Measurements from ENCODE around the gene RASA3. TPM values are rescaled to one million over a fixed set of nuclear protein-coding genes. Genes with fewer than 3 reads are reported as not detected.

Gene RASA3
- total RNA-seq, 1 donor from 2014 or later = 2.6 TPM

- FAIRE-seq = no peak
- TF ChIP-seq, protein P1, sequence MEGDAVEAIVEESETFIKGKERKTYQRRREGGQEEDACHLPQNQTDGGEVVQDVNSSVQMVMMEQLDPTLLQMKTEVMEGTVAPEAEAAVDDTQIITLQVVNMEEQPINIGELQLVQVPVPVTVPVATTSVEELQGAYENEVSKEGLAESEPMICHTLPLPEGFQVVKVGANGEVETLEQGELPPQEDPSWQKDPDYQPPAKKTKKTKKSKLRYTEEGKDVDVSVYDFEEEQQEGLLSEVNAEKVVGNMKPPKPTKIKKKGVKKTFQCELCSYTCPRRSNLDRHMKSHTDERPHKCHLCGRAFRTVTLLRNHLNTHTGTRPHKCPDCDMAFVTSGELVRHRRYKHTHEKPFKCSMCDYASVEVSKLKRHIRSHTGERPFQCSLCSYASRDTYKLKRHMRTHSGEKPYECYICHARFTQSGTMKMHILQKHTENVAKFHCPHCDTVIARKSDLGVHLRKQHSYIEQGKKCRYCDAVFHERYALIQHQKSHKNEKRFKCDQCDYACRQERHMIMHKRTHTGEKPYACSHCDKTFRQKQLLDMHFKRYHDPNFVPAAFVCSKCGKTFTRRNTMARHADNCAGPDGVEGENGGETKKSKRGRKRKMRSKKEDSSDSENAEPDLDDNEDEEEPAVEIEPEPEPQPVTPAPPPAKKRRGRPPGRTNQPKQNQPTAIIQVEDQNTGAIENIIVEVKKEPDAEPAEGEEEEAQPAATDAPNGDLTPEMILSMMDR (IDR thresholded peaks at IDR 0.05; ENCODE audit: insufficient read depth, low read length, severe bottlenecking) = no peak
Observed at GRCh38 chr13:114088863-114089262, 43.6 kb downstream of the RASA3 start.

DNA sequence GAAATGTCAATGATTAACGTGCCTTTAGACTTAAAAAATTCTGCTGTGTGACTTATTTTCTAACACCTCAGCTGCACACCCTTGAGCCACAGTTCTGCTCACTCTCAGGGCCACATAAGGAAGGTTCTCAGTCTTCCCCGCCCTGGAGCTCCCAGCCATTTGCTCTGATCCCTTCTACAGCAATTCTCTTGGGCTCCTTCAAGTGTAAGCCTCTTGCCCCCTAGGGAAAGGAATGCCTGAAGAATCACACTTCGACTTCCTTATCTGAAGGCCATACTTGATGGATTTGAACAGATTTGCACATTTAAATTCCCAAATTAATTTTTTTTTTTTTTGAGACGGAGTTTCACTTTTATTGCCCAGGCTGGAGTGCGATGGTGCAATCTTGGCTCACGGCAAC is 44.2 kb downstream of the RASA3 start:
- TF ChIP-seq, protein P1 (IDR thresholded peaks at IDR 0.05; ENCODE audit: insufficient read depth, low read length, severe bottlenecking) = no peak
- Histone ChIP-seq H3K4me3 (ENCODE audit: low read depth, low read length) (no peak overlapping the region), H3K27me3 (ENCODE audit: control insufficient read depth, insufficient read depth, low read length) (no peaks in the 10 kb centered on the region), H3K36me3 (ENCODE audit: control insufficient read depth, insufficient read depth, low read length) (no peaks in the 10 kb centered on the region)
- DNase-seq (ENCODE audit: low read depth) (no peak), FAIRE-seq (no peak)

More at GRCh38 chr13:114088863-114089262, 43.6 kb downstream of the RASA3 start:
- Histone ChIP-seq H3K36me3 (ENCODE audit: control insufficient read depth, insufficient read depth, low read length) (no peaks in the 10 kb centered on the region), H3K27me3 (ENCODE audit: control insufficient read depth, insufficient read depth, low read length) (no peaks in the 10 kb centered on the region), H3K4me3 (ENCODE audit: low read depth, low read length) (no peak overlapping the region)
- DNase-seq (ENCODE audit: low read depth) = no peak

GRCh38 chr13:114087430-114087829 is 45.0 kb downstream of the RASA3 start:
- DNase-seq (ENCODE audit: low read depth) = no peak
- FAIRE-seq = no peak
- TF ChIP-seq, protein P1 (IDR thresholded peaks at IDR 0.05; ENCODE audit: insufficient read depth, low read length, severe bottlenecking) = no peak
- Histone ChIP-seq H3K4me3 (ENCODE audit: low read depth, low read length) (no peak overlapping the region), H3K27me3 (ENCODE audit: control insufficient read depth, insufficient read depth, low read length) (no peaks in the 10 kb centered on the region), H3K36me3 (ENCODE audit: control insufficient read depth, insufficient read depth, low read length) (no peaks in the 10 kb centered on the region)

- Histone ChIP-seq H3K36me3 (ENCODE audit: control insufficient read depth, insufficient read depth, low read length) (no peaks in the 10 kb centered on the region), H3K27me3 (ENCODE audit: control insufficient read depth, insufficient read depth, low read length) (no peaks in the 10 kb centered on the region), H3K4me3 (ENCODE audit: low read depth, low read length) (no peak overlapping the region)
- FAIRE-seq (no peak), DNase-seq (ENCODE audit: low read depth) (no peak)
- TF ChIP-seq, protein P1 (IDR thresholded peaks at IDR 0.05; ENCODE audit: insufficient read depth, low read length, severe bottlenecking) = no peak
Observed at GRCh38 chr13:114082849-114083645, 49.4 kb downstream of the RASA3 start.

- TF ChIP-seq, protein P1 (IDR thresholded peaks at IDR 0.05; ENCODE audit: insufficient read depth, low read length, severe bottlenecking) = no peak
- H3K27me3 ChIP-seq (ENCODE audit: control insufficient read depth, insufficient read depth, low read length) = no peaks in the 10 kb centered on the region
- H3K4me3 ChIP-seq (ENCODE audit: low read depth, low read length) = no peak overlapping the region
- DNase-seq (ENCODE audit: low read depth) (no peak), FAIRE-seq (no peak)
- H3K36me3 ChIP-seq (ENCODE audit: control insufficient read depth, insufficient read depth, low read length) = no peaks in the 10 kb centered on the region
Observed at GRCh38 chr13:114081761-114082681, 50.4 kb downstream of the RASA3 start.

Measured in bronchial epithelial cell (primary cell).